Limb (tissue), 2 donors: ENCODE results near the gene ARHGAP4.
A peak's percentile ranks its signal among the peaks of the same experiment; 100 is the strongest.

Experiments
- DNase-seq, 2 donors: peaks; one replicate each; pipeline ENCODE4 v3.0.0-alpha.2; 2016; ENCODE audit errors: extremely low spot score in 2 of 2

The ARHGAP4 gene

GRCh38 chrX:153925739-153926551 lies at the start of gene ARHGAP4:
Gene ARHGAP4 (minus strand): TSS chrX:153926264. CDS start chrX:153926202, 62 bp downstream.
- no peak for DNase-seq

GRCh38 chrX:153974726-153975286 lies 48.7 kb upstream of the ARHGAP4 start:
- DNase-seq, result no peak

- no peak for DNase-seq
These were observed 48.1 kb upstream of the ARHGAP4 start for GRCh38 chrX:153974003-153974725.

DNA sequence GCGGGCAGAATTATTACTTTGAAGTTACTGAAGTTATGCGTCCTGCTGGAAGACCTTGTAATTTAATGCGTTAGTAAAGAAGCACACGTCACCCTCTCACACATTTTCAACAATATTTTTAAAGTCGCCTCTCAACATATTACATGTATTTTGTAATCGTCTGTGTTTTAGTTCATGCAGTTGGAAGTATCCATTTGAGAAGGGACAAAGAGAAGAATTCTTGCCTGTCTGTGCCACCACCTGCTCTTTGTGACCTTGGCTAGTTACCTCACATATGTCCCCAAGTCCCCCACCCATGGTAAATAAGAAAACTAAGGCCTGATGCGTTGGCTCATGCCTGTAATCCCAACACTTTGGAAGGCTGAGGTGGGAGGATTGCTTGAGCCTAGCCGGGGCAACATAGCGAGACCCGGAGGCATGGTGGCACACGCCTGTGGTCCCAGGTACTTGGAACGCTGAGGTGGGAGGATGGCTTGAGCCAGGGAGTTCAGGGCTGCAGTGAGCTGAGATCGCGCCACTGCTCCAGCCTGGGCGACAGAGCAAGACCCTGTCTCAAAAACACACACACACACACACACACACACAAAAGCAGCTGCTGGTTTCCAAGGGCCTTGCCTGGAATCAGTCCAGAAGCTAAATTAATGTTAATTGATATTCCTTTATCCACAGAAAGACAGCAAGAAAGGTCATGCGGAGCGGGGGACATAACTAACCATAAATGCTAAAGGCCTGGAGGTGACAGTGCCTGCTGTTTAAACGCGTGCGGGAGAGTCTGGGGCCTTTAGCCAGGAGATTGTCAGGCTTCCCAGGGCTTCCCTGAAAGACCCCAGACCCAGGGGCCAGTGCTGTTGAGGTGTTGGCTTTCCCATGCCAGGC lies 47.3 kb upstream of the ARHGAP4 start:
- no peak for DNase-seq

- peak; percentile 85 to 90 for DNase-seq
These were observed 46.5 kb upstream of the ARHGAP4 start, which contains the start of gene TMEM187 for GRCh38 chrX:153972368-153973126. Gene TMEM187 (plus strand): TSS chrX:153972754. CDS start chrX:153982063, 9,309 bp downstream.

DNA sequence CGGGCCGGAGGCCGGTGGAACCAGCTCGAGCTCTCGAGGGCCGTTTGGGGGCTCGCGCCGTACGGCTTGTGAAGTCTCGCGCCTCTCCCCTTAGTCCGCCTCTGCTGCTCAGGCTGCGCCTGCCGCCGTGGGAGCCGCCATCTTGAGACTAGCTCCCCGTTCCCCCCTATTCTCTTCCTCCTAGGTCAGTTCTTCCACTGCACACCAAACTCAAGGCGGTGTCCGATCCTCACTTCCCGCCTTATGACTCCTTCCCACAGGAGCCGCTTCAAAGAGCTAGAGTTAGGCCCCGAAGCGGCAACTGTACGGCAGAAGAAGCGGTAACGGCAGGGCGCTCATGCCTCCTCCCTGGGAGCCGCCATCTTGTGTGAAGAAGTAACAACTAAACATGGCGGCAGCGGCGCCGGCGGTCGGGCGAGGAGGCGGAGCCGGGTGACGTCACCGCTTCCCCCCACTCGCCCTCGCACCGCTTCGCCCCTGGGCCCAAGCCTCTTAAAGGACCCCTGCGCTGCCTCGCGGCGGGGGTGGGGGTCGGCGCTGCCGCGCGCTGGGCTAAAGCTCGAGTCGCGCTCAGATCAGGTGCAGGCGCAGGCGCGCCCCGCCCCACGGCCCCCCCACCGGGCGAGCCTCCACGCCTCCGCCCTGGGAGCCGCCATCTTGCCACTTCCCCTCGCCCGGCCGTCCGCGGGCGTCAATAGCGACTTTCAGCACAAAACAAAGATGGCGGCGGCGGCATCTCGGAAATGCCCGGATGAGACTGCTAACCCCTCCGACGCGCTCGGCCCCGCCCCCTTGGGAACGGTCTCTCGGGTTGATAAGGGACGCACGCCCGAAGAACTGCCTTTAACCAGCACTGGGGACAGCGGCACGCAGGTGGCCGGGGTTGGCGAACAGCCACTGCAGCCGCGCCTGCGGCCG lies 45.6 kb upstream of the ARHGAP4 start, which contains the start of gene HCFC1:
TSS of gene HCFC1 (minus strand) at position 369 of the 918 bp plus-strand sequence. CDS start 978 bp downstream, outside the sequence.
- peak; percentile 90 to 93 for DNase-seq

DNA sequence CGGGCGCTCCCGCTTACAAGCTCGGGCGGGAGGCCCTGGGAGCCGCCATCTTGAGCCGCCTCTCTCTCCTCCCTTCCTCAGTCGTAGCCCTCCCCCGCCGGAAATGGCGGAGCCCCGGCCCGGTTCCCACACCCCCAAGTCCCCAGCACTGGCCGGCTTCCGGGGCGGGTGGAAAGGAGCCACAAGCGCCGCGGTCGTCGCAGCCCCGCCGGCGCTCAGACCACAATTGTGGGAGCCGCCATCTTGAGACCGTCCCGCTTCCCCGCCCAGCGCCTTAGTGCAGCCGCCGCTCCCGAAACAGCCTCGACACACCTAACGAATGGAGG lies 45.0 kb upstream of the ARHGAP4 start:
- peak; percentile 71 to 89 for DNase-seq

GRCh38 chrX:153970357-153971123 lies 44.5 kb upstream of the ARHGAP4 start:
- DNase-seq, result peak; percentile 70 to 76

- DNase-seq, result no peak
These were observed 43.9 kb upstream of the ARHGAP4 start for GRCh38 chrX:153969904-153970356.

DNA sequence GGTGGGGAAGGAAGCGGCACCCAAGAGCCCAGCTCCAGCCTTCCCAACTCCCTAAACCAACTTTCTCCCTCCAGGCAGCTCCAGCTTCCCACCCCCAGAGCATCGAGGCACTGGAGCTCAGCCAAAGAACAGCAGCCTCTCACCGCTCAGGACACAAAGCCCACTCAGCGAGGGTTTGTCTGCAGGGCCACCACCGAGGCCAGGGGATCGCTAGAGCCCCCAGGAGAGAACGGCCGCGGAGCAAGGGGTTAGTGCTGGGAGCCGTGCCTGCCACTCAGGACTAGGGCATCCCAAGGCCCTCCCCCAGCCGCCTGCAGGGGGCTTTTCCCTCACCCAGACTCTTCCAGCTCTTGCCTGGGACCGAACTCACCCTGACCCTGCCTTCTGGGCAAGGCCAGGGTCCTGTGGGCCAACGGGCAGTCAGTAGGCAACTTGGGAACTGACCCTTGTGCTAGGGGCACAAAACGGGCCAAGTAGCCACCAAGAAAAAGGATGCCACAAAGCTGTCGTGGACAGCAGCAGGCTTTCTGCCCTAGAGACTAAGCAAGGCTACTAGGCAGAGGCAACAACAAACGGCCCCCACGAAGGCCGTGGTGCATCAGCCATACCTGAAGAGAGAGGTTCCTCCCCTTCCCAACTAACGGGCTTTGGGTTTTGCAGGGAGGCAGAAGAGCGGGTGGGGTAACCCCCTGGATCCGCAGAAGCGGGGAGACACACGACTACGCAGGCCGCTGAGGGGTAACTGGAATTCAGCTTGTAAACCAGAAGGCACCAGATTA lies 43.2 kb upstream of the ARHGAP4 start:
- DNase-seq, result no peak

GRCh38 chrX:153968754-153969124 lies 42.7 kb upstream of the ARHGAP4 start:
- DNase-seq, result no peak

DNA sequence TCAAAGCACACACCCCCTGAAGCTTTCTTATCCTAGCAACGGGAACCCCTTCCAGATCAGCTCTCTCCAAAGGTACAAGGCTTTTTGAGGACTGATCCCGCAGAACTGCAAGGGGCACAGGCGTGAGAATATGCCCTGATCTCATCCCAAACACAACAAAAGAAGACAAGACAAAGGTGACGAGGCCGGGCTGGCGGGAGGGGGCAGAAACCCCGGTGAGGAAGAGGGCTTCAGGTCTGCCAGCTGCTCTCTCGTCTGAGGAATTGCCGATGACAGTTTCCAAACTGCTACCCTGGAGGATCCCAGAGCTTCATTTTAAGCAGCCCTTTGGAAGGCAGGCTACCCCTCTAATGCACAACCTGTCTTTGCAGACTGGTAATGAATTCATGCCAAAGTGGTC lies 42.2 kb upstream of the ARHGAP4 start:
- DNase-seq, result no peak

DNA sequence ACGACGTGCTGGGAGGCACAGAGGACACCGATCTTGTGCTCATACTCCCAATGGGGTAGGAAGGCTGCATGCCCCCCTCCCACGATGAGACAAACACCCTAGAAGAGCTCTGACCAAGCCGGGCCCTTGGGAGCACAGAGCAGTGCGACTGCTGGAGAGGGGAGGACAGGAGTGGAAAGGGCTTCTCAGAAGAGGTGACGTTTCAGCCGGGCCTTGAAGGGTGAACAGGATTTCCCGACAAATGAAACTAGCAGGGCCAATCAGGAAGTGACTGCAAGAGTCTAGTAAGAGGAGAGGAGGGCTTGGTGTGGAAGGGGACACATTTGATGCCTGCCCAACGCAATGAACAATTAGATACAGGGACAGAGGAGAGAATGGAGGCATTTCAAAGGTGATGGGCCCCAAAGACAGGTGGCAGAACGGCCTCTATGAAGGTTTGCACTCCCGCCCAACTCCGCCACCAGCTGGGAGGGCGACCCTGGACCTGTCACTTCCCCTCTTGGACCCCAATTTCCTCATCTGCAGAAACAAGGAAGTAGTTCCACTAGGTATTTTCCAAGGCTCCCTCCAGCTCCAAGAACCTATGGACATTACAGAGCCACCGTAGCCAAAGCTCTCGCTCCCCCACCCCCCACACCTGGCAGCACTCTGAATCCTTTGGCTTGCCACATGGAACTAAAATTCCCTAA lies 41.6 kb upstream of the ARHGAP4 start:
- DNase-seq, result no peak

DNA sequence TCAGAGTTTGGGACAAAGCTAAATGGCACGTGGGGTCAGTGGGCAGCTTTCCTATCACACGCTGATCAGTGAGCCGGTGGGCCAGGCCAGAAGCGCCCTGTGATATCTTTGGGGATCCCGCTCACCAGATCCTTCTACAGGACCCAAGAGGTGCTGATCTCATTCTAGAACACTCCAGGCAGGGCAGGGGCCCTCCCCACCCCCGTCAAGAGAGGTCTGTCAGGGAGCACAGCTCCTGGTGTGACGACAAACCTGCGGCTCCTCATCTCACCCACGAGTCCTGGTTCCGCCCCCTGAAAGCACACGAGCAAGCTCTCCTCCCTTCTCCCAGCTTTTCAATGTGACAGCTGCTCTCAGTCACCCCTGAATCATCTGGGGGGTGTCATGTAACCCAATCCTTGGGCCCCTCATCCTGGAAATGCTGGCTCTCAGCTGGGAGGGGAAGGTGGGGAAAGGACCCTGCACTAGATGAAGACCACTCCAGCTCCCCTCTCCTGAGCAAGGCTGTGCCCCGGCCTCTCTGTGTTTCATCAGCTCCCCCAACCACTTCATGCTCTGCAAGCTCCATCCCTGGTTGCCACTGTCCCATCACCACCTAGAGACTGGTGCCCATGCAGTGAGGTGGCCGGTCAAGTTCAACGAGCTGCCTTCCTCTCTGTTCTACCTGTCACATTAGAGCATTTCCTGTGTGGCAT lies 40.9 kb upstream of the ARHGAP4 start:
- DNase-seq, result no peak

DNA sequence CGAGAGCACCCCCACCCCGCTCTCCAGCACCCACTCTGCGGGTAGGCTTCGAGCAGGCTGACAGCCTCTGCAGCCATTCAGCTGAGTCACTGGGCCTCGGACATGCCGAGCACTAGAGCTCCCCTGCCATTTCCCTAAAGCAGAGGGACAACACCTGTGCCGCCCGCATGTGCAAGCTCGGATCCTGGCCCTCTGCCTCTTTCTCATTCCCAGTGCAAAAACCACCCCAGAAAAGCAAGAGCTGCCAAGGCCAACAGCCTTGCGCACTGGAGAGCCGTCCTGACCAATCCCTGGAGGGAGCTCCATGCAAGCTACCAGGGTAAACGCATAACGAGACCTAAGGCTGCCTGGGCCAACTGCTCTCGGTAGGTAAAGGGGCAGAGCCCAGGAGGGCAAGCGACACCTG lies 40.2 kb upstream of the ARHGAP4 start:
- no peak for DNase-seq

DNA sequence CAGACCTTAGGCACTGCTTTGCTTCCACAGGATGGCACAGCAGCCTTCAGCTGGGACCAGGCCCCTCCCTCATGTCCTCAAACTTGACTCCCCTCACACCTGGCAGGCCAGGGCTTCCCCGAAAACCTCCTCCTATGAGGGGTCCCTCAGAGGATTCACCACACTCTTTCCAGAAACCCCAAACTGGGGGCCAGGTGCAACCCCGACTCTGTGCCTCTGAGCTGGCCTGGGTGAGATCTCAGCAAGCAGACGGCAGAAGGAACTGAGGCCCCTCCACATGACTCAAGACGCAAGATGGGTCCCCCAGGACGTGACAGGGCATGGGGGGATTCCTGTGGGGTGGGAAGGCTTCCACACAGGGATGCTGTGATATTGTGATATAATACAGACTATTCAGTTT lies 39.3 kb upstream of the ARHGAP4 start:
- no peak for DNase-seq

DNA sequence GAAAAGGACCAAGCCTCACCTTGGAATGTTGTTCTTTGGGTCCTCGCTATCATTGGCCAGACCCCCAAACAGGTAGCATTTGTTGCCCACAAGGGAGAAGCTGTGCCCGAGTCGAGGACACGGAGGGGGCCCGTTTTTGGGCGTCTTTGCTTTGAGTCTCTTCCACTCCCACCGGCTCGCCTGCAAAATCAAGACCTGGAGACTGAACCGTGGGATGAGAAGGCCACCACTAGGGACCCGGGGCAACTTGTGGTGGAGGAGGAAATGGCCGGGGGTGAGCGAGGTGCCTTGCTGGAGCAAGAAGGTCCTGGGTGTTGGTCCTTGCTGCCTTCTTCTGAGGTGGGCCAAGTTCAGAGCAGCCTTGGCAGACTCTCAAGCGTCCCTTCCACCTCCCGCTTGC lies 38.0 kb upstream of the ARHGAP4 start:
- DNase-seq, result no peak
